Measurements from ENCODE around the gene ARHGEF26.

- TF ChIP-seq CTCF (conservative IDR thresholded peaks at IDR 0.05 in 1 of 2, IDR thresholded peaks at IDR 0.05 in 1 of 2; ENCODE audit: extremely low read depth in 1 of 2, insufficient read depth in 1 of 2, low read depth in 1 of 2, low read length in 2 of 2) (no peak), EZH2 (IDR thresholded peaks at IDR 0.05; ENCODE audit: borderline replicate concordance, low read length) (no peak)
Observed at GRCh38 chr3:154184582-154184981, 63.4 kb downstream of the ARHGEF26 start.

All from mammary epithelial cell (primary cell).